ENCODE data around the gene INTS6.

The INTS6 gene

DNA sequence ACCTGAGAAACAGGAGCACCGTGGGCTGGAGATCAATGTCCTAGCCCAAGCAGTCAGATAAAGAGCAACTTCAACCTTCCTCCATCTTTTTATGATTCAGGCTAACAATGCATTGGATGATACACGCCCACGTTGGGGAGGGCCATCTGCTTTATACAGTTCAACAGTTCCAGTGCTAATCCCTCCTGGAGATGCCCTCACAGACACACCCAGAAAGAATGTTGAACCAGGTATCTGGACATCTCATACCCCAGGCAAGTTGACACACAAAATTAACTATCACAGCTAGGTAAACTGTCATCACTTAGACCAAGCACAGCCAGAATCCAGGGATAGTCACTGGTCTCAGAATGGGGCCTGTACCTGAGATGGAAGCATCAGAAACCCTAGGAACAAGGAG lies 134.0 kb downstream of the INTS6 start:
- no peak for DNase-seq (ENCODE audit: low read depth, low spot score)

- no peak for DNase-seq (ENCODE audit: low read depth, low spot score)
Measured at GRCh38 chr13:51318015-51318414, 134.8 kb downstream of the INTS6 start.

DNA sequence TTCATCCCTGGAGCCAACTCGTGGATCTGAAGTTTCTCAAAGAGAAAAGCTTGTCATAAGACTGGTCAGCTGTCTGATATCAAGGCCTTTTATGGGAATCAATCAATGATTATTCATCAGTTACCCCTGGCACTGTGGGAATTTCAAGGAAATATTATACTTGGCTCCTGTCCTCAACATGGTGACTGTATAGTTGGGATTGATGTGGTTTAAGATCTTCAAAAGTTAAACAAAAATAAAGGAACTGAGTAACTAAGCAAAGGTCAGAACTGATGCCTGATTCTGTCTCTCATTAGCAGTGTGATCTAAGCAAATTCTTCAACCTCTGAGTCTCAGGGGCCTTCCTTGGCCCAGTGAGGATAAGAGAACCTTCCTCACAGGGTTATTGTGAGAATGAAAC lies 135.6 kb downstream of the INTS6 start:
- no peak for DNase-seq (ENCODE audit: low read depth, low spot score)

DNA sequence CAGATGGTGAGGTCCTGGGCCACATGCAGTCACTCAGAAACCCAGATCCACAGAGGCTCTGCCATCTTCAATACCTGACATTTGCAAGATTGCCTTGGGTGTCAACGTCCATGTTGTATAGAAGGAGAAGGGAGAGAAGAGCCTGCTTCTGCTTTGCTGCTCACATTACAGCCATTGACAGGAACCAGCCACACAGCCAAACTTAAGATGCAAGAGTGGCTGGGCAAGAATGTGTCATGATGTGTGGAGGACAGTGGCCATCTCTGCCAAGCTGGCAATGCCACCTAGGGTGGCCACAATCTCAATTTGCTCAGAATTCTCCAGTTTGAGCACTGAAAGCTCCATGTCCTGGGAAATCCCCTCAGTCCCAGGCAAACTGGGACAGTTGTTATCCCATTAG lies 139.2 kb downstream of the INTS6 start:
- DNase-seq (ENCODE audit: low read depth, low spot score): no peak

GRCh38 chr13:51311957-51312520 lies 140.8 kb downstream of the INTS6 start:
- peak; percentile 18 for DNase-seq (ENCODE audit: low read depth, low spot score)
